ENCODE measurements around the gene JAK1.

Gene JAK1

GRCh38 chr1:65009724-65010420 is 43.5 kb upstream of the JAK1 start:
- Histone ChIP-seq H3K27ac (ENCODE audit: extremely low read depth, low read depth, low read length) (no peak overlapping the region), H3K36me3 (ENCODE audit: control insufficient read depth in 2 of 2, insufficient read depth in 1 of 2, low read length in 2 of 2) (no peaks in the 10 kb centered on the region), H3K9me3 (ENCODE audit: control insufficient read depth, insufficient read depth, low read depth, low read length) (no peaks in the 10 kb centered on the region), H3K4me3 (ENCODE audit: low read depth, low read length) (no peak overlapping the region), H3K4me1 (ENCODE audit: control insufficient read depth, insufficient read depth, low read length) (no peaks in the 10 kb centered on the region)
- no peak for TF ChIP-seq ZNF426 (tag by site-specific recombination; IDR thresholded peaks at IDR 0.05)
- no peak for TF ChIP-seq ZNF513 (tag by site-specific recombination; IDR thresholded peaks at IDR 0.05)
- no peak for TF ChIP-seq ZBTB44 (tag by site-specific recombination; IDR thresholded peaks at IDR 0.05)
- TF ChIP-seq, protein P1, sequence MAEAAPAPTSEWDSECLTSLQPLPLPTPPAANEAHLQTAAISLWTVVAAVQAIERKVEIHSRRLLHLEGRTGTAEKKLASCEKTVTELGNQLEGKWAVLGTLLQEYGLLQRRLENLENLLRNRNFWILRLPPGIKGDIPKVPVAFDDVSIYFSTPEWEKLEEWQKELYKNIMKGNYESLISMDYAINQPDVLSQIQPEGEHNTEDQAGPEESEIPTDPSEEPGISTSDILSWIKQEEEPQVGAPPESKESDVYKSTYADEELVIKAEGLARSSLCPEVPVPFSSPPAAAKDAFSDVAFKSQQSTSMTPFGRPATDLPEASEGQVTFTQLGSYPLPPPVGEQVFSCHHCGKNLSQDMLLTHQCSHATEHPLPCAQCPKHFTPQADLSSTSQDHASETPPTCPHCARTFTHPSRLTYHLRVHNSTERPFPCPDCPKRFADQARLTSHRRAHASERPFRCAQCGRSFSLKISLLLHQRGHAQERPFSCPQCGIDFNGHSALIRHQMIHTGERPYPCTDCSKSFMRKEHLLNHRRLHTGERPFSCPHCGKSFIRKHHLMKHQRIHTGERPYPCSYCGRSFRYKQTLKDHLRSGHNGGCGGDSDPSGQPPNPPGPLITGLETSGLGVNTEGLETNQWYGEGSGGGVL (tag by site-specific recombination; IDR thresholded peaks at IDR 0.05): no peak
- TF ChIP-seq ZNF155 (tag by site-specific recombination; IDR thresholded peaks at IDR 0.05): no peak
- TF ChIP-seq ZSCAN30 (tag by site-specific recombination; IDR thresholded peaks at IDR 0.05): no peak
- TF ChIP-seq ZNF48 (tag by site-specific recombination; IDR thresholded peaks at IDR 0.05): no peak
- TF ChIP-seq ZBTB8A (tag by site-specific recombination; IDR thresholded peaks at IDR 0.05): no peak
- no peak for TF ChIP-seq SP7 (tag by site-specific recombination; IDR thresholded peaks at IDR 0.05)
- no peak for TF ChIP-seq SALL2 (tag by site-specific recombination; IDR thresholded peaks at IDR 0.05; ENCODE audit: borderline replicate concordance)
- TF ChIP-seq ZSCAN4 (tag by site-specific recombination; IDR thresholded peaks at IDR 0.05): no peak
- TF ChIP-seq ZNF596 (tag by site-specific recombination; IDR thresholded peaks at IDR 0.05): no peak
- TF ChIP-seq ZBTB11 (tag by site-specific recombination; conservative IDR thresholded peaks at IDR 0.05; ENCODE audit: low read depth): no peak
- TF ChIP-seq PBX3 (CRISPR knock-in tag; IDR thresholded peaks at IDR 0.05): no peak
- TF ChIP-seq ZNF624 (tag by site-specific recombination; IDR thresholded peaks at IDR 0.05): no peak
- TF ChIP-seq ZNF670 (tag by site-specific recombination; IDR thresholded peaks at IDR 0.05; ENCODE audit: low read depth): no peak
- TF ChIP-seq BCL11A (tag by site-specific recombination; IDR thresholded peaks at IDR 0.05; ENCODE audit: low read depth): no peak
- TF ChIP-seq ZNF202 (tag by site-specific recombination; IDR thresholded peaks at IDR 0.05; ENCODE audit: borderline replicate concordance): no peak
- TF ChIP-seq YY2 (tag by site-specific recombination; IDR thresholded peaks at IDR 0.05): no peak
- CTCF ChIA-PET: interaction anchor here (0.7 kb wide), 1 partner anchor 147 kb away, joined by 3 read pairs; no protein-coding TSS in a partner anchor
- POLR2A ChIA-PET: no interaction called here

All from HEK293 (cell line).